HG02623 (cell line): ENCODE results near the gene CHST12.

Experiments
- ATAC-seq: cut with Tn5 transposase; IDR thresholded peaks from one replicate; pipeline ENCODE4 v1.9.1; 2021; ENCODE audit warnings: moderate library complexity; ENCODE audit not compliant: unreplicated experiment

CHST12 gene

DNA sequence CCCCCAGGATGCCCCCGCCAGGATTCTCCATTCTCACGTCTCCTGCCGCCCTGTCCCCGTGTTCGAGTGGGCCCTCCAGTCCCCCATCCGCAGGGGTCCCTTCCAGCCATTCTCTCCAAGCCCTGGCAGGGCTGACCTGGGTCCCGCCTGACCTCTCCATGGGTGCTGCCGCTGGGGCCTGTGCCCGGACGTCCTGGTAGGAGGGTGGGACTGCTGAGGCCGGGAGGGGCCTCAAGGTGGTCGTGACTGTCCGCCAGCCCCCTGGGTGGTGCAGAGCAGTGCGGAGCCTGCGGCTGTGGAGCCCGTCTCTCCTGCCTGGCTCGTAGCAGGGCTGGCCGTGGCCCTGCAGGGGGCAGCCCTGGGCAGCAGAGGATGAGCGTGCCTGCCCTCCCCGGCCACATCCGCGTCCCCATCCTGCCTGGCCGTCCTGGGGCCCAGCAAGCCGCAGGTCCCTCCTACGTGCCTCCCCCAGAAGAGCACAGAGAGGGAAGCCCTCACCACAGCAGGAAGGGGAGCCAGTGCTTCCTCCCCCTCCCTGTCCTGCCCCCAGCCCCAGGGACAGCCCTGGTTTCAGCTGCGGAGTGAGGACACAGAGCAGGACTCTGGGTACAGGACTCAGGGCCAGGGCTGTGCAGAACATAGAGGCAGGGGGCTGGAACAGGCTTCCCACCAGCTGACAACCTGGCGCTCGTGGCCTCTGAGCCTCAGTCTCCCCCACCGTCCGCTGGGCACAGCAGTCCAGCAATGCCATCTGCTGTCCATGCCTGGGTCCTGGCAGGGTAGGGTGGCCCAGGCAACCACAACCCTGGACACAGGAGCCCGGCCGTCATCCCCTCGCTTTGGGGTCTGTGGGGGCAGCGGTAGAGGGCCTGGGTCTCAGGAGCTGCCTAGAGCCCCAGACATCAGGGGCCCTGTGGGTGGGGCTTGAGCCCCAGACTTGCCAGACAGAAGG is 74.3 kb downstream of the CHST12 start:
- no peak for ATAC-seq

DNA sequence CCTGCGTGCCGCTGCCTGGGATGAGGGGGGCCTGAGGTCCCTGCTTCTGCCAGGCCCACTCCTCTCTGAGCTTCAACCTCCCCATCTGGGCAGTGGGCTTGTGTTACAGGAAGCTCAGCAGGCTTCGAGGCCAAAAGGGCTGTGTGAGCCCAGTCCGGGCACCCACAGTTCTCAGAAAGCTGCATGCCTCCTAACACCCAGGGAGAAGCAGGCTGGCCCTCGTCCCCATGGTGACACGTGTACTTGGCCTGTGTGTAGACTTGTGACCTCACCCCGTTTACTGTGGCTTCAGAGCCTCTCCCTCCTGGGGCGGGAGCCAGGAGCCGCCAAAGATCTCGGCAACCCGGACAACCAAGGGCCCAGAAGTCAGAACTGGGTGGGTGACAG is 75.0 kb downstream of the CHST12 start:
- no peak for ATAC-seq

DNA sequence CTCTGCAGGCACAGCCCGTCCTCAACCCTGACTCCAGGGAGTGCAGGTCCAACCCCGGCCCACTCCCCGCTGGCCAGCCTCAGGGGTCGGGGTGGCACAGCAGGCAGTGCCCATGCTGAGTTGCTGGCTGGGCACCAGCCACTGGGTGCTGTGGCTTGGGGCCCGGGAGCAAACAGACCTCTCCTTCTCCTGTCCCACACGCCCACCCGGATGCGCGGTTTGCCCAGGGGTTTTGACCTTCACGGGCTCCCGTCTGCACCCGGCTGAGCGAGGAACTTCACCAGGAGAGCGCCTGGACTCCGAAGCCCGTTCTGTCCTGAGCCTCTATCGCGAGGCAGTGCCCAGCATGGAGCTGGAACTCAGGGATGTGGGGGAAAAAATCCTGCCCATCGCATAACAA is 75.4 kb downstream of the CHST12 start:
- ATAC-seq, result no peak

DNA sequence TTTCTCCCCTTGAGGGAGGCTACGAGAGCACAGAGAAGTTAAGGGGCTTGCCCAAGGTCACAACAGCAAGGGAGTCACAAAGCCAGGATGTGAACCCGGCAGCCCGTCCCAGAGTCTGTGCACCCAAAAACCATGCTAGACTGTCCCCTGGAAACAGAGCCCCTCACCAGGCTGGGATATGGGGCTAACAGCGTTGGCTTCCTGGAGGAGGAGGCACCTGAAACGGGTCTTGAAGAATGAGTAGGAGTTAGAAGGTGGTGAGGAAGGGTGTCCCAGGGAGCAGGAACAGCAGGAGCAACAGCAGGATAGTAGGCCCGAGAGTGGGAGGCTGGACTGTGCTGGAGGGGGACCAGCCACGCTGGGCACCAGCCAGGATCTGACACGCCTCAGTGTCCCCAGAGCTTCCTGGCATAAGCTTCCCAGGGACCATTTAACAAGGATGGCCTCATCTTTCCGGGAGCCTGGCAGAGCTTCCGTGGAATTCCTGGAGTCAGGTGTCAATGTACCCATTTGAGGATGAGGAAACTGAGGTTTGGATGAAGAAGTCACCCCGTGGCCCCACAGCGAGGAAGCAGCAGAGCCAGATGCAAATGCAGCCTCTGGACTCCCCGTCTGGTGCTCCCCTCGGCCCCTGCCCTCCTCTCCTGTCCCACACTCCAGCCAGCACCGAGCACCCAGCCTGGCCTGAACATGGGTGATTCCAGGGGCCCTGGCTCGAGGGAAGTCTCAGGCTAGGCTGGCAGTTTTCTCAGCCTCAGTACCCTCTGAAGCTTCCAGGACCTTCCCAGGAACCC is 76.1 kb downstream of the CHST12 start:
- no peak for ATAC-seq

DNA sequence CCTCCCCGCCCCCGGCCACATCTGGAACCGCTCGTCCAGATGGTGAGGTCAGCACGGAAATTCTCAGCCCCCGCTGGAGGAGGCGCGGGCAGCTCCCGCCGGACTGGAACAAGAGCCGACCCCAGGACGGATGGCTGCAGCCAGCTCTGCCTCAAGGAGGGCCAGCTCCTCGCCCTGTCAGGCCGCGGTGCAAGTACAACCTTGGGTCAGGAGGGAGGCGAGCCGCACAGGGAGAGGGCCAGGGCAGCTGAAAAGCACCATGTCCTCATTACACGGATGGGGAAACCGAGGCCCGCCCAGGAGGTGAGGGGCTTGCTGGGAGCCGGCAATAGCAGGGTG is 76.6 kb downstream of the CHST12 start:
- ATAC-seq, result no peak

DNA sequence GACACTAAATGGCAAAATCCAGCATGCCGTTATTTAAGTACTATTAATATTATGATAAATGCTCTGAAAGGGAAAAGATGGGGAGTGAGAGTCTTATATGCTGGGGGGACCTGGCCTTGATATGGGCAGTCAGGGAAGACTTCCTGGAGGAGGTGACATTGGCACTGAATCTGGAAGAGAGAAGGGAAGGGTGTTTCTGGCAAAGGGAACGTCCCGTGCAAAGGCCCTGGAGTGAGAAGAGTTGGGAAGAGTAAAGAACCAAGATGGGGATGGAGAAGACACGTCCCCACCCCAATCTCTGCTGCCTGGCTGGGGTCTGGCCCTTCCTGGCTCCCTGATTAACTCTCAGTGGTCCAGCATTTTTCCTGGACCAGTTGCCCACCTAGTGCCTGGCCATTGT is 77.8 kb downstream of the CHST12 start:
- ATAC-seq, result no peak

DNA sequence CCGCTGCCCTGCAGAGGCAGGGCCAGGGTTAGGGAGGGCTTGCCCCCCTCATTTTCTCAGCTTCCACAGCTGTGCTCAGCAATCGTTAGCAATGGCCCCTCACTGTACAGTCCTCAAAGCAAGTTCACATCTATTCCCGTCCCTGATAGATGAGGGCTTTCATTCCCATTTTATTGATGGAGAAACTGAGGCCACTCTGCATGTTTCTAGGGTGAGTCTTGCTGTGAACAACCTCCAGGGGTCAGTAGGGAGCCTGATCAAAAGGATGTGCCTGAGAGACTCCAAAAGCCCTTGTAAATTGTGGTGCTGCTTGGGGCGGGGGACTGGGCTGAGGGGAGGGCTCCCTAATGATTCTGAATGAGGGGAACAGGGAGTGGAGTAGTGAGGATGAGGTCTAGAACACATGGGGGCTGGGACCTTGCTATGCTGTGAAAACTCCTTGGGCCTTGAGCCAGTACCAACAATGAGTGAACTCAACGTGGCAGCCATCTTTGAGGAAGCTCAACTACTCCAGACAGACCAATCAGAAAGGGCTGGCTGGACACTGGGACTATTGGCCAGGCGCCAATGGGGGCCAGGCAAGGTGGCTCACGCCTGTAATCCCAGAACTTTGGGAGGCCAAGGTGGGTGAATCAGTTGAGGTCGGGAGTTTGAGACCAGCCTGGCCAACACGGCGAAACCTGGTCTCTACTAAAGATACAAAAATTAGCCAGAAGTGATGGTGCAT is 79.5 kb downstream of the CHST12 start:
- ATAC-seq, result no peak

DNA sequence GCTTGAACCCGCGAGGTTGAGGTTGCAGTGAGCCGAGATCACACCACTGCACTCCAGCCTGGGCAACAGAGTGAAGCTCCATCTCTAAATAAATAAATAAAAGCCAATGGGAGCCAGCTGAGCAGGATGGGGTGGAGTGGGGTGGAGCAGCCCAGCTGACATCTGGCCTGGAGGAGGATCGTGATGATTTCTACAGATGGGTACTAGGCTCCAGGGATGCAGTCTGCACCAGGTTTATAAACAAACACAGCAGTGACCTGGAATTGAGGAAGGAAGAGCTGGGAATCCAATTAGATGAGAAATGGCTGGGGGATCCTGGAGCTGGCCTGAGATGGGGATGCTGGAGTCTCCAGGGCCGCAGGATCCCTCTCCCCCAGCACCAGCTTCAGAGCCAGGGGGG is 80.1 kb downstream of the CHST12 start:
- ATAC-seq, result no peak

DNA sequence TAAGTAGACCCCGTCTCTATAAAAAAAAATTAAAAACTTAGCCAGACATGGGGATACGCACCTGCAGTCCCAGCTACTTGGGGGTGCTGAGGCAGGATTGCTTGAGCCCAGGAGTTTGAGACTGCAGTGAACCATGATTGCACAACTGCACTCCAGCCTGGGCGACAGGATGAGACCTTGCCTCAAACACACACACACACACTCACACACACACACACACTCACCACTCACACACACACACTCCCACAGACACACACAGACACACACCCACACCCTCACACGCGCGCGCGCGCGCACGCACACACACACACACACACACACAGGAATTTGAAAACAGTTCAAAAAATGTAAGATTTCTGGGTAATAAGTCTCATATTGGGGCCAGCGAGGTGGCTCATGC is 81.5 kb downstream of the CHST12 start:
- no peak for ATAC-seq

DNA sequence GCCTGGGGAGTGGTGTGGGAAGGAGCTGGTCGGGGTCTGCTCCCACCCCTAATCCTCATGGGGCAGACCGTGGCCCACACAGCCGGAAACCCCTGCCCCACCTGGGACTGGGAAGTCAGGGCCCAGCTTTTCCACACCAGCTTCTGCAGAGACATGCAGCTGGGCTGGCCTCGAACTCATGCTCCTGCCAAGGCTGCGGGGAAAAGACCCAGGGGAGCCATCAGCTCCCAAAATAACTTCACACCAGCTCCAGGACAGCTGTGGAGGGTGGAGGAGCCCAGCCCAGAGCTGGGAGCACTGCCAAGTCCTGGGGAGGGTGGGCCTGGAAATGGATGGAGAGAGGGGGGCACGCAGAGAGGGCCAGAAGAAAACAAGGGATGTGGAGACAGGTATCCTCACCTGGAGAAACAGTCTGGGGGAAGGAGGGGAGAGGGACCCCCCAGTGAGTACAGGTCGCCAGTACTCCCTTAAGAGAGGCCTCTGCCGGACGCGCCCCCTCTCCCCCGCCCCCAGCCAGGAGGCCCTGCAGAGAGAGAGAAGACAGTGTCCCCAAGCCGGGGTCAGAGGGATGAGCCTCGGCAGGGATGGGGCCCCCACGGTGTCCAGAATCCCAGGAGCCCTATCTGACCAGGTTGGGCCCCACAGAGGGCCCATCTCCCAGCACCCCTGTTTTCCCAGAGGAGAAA is 84.3 kb downstream of the CHST12 start:
- no peak for ATAC-seq

DNA sequence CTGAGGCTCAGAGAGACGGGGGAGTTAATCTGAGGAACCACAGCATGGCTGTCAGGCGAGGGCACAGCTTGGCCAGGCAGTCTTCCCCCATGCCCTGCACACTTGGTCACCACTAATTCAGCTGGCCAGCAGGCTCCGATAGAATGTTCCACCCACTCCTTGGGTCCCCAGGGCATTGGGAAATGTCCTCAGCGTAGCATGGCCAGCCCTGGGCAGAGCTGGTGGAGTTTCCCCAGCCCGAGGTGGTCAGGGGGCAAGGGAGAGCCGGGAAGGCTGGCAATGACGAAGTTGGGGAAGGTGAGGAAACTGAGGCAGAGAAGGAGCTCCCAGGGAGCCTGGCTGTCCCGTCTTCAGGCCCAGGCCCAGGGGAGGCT is 84.8 kb downstream of the CHST12 start:
- ATAC-seq, result no peak

DNA sequence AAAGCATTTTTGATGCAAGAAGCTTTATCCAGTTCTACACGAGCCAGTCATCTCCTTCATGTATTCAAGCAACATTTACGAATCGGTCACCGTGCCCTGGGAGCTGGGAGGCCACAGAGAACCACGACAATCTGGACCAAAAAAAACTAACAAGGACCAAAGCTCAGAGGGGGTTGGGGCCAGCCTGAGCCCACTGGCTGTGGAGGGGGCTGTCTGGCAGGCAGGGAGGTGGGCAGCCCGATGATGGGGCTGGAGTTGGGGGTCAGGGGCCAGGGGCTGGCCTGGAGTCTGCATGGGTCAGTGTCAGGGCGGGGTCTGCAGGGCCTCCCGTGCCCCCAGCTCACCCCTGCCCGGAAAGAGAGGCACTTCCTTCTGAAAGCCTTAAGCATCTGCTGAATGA is 85.3 kb downstream of the CHST12 start:
- ATAC-seq, result no peak

DNA sequence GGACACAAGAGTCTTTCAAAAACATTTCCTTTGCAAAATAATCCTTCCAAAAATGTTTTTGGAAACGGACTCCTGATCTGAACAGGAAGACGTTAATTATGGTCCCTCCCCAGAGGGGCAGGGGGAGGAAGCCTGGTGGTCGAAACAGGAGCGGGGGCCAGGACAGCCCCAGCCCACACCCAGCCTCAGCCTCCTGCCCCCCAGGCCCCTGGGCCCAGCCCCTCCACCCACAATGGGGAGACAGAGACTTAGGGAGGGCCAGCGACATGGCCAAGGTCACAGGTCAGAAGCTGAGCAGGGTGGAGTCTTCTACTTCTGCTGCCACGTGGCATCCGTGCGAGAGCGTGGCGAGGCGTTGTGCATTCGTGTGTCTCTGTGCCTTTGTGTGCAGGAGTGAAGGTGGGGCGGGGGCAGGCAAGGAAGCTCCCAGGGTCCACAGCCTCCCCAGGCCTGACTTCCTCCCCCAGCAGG is 86.8 kb downstream of the CHST12 start:
- no peak for ATAC-seq

DNA sequence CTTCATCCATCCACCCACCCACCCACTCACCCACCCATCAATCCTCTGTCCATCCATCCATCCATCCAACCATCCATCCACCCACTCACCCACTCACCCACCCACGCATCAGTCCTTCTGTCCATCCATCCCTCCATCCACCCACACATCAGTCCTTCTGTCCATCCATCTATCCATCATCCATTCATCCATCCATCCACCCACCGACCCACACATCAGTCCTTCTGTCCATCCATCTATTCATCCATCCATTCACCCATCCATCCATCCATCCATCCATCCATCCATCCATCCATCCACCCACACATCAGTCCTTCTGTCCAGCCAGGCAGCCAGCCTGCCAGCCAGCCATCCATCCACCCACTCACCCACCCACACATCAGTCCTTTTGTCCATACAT is 88.6 kb downstream of the CHST12 start:
- no peak for ATAC-seq

DNA sequence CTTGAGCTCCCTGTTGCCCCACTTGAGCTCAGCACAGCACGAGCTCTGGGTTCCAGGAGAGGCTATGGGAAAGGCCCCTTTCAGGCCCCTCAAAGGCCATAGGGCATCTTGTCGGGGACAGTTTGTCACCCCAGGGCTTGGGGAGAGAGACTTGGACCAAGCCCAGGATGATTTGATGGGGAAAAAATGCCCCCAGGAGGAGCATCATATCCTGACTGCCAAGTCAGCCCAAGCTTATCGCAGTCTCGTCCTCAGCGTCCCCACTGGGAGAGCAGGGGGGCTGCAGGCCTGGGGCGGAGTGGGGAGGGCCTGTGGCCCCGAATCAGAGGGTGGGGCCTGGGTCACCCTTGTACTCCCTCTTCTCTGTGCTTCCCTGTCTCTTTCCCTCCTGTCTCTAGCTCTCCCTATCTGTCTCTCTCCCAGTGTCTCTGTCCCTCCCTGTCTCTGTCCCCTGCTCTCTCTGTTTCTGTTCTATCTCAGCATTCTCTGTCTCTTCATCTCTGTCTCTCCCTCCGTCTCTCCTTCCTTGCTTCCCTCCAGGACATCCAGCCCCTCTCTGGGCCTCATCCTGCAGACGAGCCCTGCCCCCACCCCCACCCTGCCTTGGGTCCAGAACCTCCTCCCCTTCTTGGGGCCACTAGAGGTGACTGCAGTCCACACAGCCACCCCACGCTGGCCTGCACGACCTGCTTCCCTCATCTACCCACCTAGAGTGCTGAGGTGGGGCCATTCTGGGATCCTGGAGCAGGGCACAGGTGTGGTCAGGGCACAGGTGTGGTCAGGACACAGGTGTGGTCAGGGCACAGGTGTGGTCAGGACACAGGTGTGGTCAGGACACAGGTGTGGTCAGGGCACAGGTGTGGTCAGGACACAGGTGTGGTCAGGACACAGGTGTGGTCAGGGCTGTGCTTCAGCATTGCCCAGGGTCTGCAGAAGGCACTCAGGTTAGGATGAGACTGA is 90.1 kb downstream of the CHST12 start:
- no peak for ATAC-seq

DNA sequence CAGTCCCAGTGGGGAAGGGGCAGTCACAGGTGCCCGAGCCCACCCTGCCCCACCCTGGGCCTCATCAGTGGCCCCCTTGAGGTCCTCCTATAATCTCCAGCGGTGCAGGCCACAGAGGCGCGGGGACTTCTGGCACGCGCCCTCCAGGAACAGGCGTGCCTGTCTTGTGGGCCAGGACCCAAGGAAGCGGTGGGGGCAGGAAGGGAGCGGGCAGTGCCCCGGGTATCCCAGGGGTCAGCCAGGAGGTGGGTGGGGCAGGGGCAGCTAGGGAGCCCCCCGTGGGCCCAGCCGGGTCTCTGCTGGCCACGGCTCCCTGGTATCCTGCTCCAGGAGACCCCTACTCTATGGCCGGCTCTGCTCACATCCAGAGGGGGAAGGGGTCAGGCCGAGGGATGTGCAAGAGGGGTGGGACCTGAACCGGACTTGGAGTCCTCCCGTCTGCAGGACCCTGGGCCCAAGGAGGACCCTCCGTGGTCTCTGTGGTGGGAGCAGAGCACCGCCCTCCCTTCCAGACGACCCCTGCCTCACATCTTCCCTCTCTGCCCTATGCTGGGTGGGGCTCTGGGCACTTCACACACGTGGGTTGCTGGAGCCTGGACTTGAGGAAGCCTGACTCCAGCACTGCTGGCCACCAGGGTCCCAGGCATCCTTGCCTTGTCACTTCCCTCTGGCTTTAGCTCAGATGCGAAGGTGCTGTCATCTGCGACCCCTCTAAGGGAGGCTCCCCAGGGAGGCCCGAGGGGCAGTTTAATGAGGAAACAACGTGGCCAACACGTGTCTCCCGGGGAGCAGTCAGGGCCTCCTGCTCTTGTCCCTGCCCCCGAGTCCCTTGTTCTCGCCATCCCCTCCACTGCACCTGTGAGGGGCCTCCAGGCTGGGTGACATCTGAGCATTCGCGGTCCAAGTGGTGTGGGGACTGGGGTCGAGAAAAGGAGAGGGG is 91.0 kb downstream of the CHST12 start:
- no peak for ATAC-seq

DNA sequence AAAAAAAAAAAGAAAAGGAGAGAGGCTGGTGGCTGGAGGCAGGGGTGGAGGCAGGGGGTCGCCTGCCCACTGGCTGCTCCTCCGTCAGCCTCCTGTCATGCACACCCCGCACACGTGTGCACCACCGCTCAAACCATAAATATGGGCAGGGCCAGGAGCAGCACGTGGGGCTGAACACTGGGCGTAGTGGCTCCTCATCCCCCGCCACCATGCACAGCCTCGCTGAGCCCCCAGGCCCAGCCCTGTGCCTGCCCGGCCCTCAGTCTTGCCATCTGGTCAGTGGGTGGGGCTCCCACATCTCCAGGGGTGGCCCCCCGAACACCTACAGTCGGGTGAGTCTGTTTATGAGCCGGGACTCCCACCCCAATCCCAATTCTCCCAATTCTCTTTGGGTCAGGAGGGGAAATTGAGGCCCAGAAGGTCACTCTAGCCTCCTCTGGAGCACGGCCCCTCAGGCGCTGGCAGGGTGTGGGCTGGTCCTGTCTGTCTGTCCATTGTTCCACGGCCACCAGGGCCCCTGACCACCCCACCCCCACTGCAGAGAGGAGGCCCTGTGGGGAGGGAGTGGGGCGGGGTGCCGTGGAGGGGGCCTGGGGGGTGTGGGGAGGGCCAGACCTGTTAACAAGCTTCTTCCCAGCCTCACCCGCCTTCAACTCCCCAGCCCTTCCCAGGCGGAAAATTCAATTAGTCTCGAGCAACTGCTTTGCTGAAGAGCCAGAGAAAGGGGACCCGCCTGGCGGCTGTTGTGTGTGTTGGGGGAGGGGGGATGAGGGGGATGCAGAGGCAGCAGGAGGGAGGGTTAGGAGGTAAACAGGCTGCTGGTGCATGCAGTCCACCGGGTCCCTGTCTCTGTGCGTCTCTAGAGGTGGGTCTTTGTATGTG is 92.2 kb downstream of the CHST12 start:
- no peak for ATAC-seq

DNA sequence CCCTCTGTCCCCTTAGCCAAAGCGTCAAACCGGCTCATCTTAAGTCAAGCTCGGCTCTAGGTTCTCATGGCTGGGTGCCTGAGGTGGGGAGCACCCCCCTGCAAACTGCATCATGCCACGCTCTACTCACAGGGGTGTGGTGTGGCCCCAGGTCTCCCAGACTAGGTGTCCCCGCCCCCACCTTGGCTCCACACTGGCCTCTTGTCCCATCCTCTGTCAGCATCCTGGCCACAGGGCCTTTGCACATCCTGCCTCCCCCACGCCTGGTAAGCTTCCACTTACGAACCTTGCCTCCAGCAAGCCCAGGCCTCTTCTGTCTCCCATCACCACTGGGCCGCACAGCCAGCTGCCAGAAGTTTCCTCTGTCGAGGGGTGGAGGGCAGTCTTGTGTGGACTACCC is 93.0 kb downstream of the CHST12 start:
- no peak for ATAC-seq
